Fibroblast of skin of left quadriceps (primary cell): Measurements from ENCODE around the gene RHOXF2.

Experiments used
- DNase-seq, 2 experiments: peaks; one replicate each; pipeline ENCODE4 v3.0.0-alpha.2; 2013; ENCODE audit warnings: low read depth in 2 of 2

Gene RHOXF2

GRCh38 chrX:120200851-120201250 is 42.4 kb downstream of the RHOXF2 start:
- no peak for DNase-seq

GRCh38 chrX:120205816-120206753 is 47.7 kb downstream of the RHOXF2 start:
- DNase-seq: no peak

GRCh38 chrX:120207009-120207605 is 48.7 kb downstream of the RHOXF2 start:
- DNase-seq: no peak

- DNase-seq: peak; percentile 3 to 14
Observed at GRCh38 chrX:120213438-120214265, 55.2 kb downstream of the RHOXF2 start.
